GM23338 (cell line): Measurements from ENCODE around the gene ASB16.

Source experiments
- CTCF ChIP-seq, 2 experiments: fragments of 200-600 bp in 1 of 2; sonication (generic) in 1 of 2; conservative IDR thresholded peaks; 2 replicates each; pipeline versions ENCODE4 v1.5.1 to v1.6.1; 2016 to 2017; ENCODE audit warnings: antibody characterized with exemption in 2 of 2, low read depth in 2 of 2, mild to moderate bottlenecking in 2 of 2, moderate library complexity in 1 of 2
- EZH2 ChIP-seq: fragments of 200-600 bp; sonication (generic); IDR thresholded peaks from one replicate; pipeline ENCODE4 v1.8.0; 2017; ENCODE audit warnings: antibody characterized with exemption, mild to moderate bottlenecking, low read depth; ENCODE audit not compliant: unreplicated experiment
- POLR2AphosphoS5 ChIP-seq: IDR thresholded peaks from 2 replicates; pipeline ENCODE4 v1.6.1; 2016; ENCODE audit warnings: antibody characterized with exemption, low read depth
- REST ChIP-seq: IDR thresholded peaks from one replicate; pipeline ENCODE4 v1.6.1; 2018; ENCODE audit warnings: antibody characterized with exemption; ENCODE audit not compliant: unreplicated experiment
- STAT1 ChIP-seq: IDR thresholded peaks from one replicate; pipeline ENCODE4 v1.6.1; 2016; ENCODE audit warnings: antibody characterized with exemption; ENCODE audit not compliant: unreplicated experiment

- TF ChIP-seq CTCF (conservative IDR thresholded peaks at IDR 0.05; ENCODE audit: low read depth in 2 of 2) (no peak), REST (no peak), EZH2 (no peak), POLR2AphosphoS5 (no peak), STAT1 (no peak)
Measured at GRCh38 chr17:44164476-44164875, 6.0 kb upstream of the ASB16 start.
